Ovary (tissue), 3 donors: ENCODE data around the gene RABGAP1L.

Experiments
- CTCF ChIP-seq, 3 donors: fragments of 450-650 bp in 2 of 3; fragments of 200-600 bp in 1 of 3; IDR thresholded peaks; one replicate each; pipeline versions ENCODE4 v1.5.1 to v1.8.0; 2016 to 2022; ENCODE audit warnings: antibody characterized with exemption in 3 of 3, mild to moderate bottlenecking in 1 of 3
- POLR2A ChIP-seq: fragments of 450-650 bp; IDR thresholded peaks from one replicate; pipeline ENCODE4 v1.6.1; 2017; ENCODE audit warnings: antibody characterized with exemption, mild to moderate bottlenecking, moderate library complexity
- donor health status: DM: no; HTN: no; CAD: no.

- TF ChIP-seq CTCF (IDR thresholded peaks at IDR 0.05) (no peak), POLR2A (no peak)
Observed at GRCh38 chr1:174165471-174166137, 6.3 kb downstream of the RABGAP1L start.
